Measurements from ENCODE around the gene CCDC40. TPM values are rescaled to one million over a fixed set of nuclear protein-coding genes. Genes with fewer than 3 reads are reported as not detected.

The CCDC40 gene
- total RNA-seq, 2 experiments from 2014 or later: not detected

- POLR2A ChIA-PET: no interaction called here
- Histone ChIP-seq H3K27ac (ENCODE audit: low read depth, low read length, poor library complexity, severe bottlenecking) (no peak overlapping the region), H2AFZ (ENCODE audit: low read length) (no peak overlapping the region), H3K4me2 (ENCODE audit: low read length) (no peak overlapping the region), H3K4me1 (ENCODE audit: insufficient read depth, low read length, poor library complexity, severe bottlenecking) (no peaks in the 10 kb centered on the region), H3K9me2 (ENCODE audit: insufficient read depth, low read length) (no peaks in the 10 kb centered on the region), H3K36me3 (ENCODE audit: insufficient read depth, low read length) (no peaks in the 10 kb centered on the region), H4K20me1 (ENCODE audit: insufficient read depth, low read length) (no peaks in the 10 kb centered on the region), H3K79me2 (ENCODE audit: insufficient read depth, low read depth, low read length) (no peaks in the 10 kb centered on the region), H3K4me3 (ENCODE audit: low read depth, low read length, poor library complexity, severe bottlenecking) (no peak overlapping the region), H3K9me3 (ENCODE audit: low read length) (no peaks in the 10 kb centered on the region)
- no TSS peak for BruUV-seq (replicated peaks)
- CTCF ChIA-PET (ENCODE audit: unreplicated experiment): no interaction called here
- no peak for DNase-seq (ENCODE audit: low spot score)
- TF ChIP-seq CTCF (conservative IDR thresholded peaks at IDR 0.05; ENCODE audit: low read length): no peak
- TF ChIP-seq EZH2phosphoT487 (IDR thresholded peaks at IDR 0.05; ENCODE audit: borderline replicate concordance, low read depth, low read length): no peak
- intact Hi-C loops (cut with micrococcal nuclease; ENCODE audit: unreplicated experiment): no loop called here
Measured at GRCh38 chr17:80050706-80051105, 14.3 kb downstream of the CCDC40 start.

DNA sequence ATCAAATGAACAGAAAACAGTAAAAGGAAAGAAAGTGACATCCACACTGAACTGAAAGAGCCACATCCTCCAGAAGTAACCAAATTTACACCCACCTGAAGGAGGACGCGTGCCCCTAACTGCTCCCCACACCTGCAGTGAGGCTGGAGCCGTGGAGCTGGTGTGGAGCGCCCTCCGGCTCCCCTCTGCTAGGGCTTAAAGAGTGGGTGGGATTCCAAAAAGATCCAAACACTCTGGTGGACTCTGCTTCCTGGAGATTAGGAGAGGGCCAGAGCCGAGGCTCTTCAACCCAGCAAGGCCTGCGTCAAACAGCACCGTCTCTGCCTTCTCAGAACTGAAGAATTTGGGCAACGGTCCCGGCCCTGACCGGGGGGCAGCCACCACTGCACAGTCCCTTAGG lies 15.2 kb downstream of the CCDC40 start:
- no peak for DNase-seq (ENCODE audit: low spot score)
- Histone ChIP-seq H3K4me3 (ENCODE audit: low read depth, low read length, poor library complexity, severe bottlenecking) (no peak overlapping the region), H3K4me2 (ENCODE audit: low read length) (no peak overlapping the region), H3K4me1 (ENCODE audit: insufficient read depth, low read length, poor library complexity, severe bottlenecking) (no peaks in the 10 kb centered on the region), H2AFZ (ENCODE audit: low read length) (no peak overlapping the region), H4K20me1 (ENCODE audit: insufficient read depth, low read length) (no peaks in the 10 kb centered on the region), H3K36me3 (ENCODE audit: insufficient read depth, low read length) (no peaks in the 10 kb centered on the region), H3K9me3 (ENCODE audit: low read length) (no peaks in the 10 kb centered on the region), H3K9me2 (ENCODE audit: insufficient read depth, low read length) (no peaks in the 10 kb centered on the region), H3K27ac (ENCODE audit: low read depth, low read length, poor library complexity, severe bottlenecking) (no peak overlapping the region), H3K79me2 (ENCODE audit: insufficient read depth, low read depth, low read length) (no peaks in the 10 kb centered on the region)
- intact Hi-C loops (cut with micrococcal nuclease; ENCODE audit: unreplicated experiment): no loop called here
- no peak for TF ChIP-seq CTCF (conservative IDR thresholded peaks at IDR 0.05; ENCODE audit: low read length)
- no peak for TF ChIP-seq EZH2phosphoT487 (IDR thresholded peaks at IDR 0.05; ENCODE audit: borderline replicate concordance, low read depth, low read length)
- POLR2A ChIA-PET: no interaction called here
- CTCF ChIA-PET (ENCODE audit: unreplicated experiment): no interaction called here
- BruUV-seq (replicated peaks): no TSS peak

DNA sequence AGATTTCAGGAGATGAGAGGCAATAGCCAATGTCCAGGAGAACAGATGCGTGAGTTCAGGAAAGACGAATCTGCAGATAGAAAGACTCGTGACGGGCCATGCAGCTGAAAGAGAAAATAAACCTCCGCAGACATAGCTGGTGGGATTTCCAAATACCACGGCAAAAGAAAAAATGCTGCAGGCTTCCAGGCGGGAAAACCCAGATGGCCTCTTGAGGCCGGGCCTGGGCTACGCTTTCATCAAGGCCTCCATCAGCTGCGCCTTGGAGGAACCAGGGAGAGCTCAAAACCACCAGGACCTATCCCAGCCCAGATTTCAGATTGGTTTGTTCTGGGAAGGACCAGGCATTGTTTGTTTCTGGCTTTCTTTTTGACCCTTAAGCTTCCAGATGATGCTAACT lies 16.7 kb downstream of the CCDC40 start:
- no TSS peak for BruUV-seq (replicated peaks)
- CTCF ChIA-PET (ENCODE audit: unreplicated experiment): no interaction called here
- no peaks in the 10 kb centered on the region for H3K9me2 ChIP-seq (ENCODE audit: insufficient read depth, low read length)

More for the DNA sequence above, 16.7 kb downstream of the CCDC40 start:
- no peak for TF ChIP-seq CTCF (conservative IDR thresholded peaks at IDR 0.05; ENCODE audit: low read length)
- no peak for TF ChIP-seq EZH2phosphoT487 (IDR thresholded peaks at IDR 0.05; ENCODE audit: borderline replicate concordance, low read depth, low read length)
- Histone ChIP-seq H3K4me3 (ENCODE audit: low read depth, low read length, poor library complexity, severe bottlenecking) (no peak overlapping the region), H4K20me1 (ENCODE audit: insufficient read depth, low read length) (no peaks in the 10 kb centered on the region), H3K79me2 (ENCODE audit: insufficient read depth, low read depth, low read length) (no peaks in the 10 kb centered on the region), H3K9me3 (ENCODE audit: low read length) (no peaks in the 10 kb centered on the region), H3K27ac (ENCODE audit: low read depth, low read length, poor library complexity, severe bottlenecking) (no peak overlapping the region), H3K36me3 (ENCODE audit: insufficient read depth, low read length) (no peaks in the 10 kb centered on the region), H2AFZ (ENCODE audit: low read length) (no peak overlapping the region), H3K4me2 (ENCODE audit: low read length) (no peak overlapping the region), H3K4me1 (ENCODE audit: insufficient read depth, low read length, poor library complexity, severe bottlenecking) (no peaks in the 10 kb centered on the region)
- DNase-seq (ENCODE audit: low spot score): no peak
- intact Hi-C loops (cut with micrococcal nuclease; ENCODE audit: unreplicated experiment): no loop called here
- POLR2A ChIA-PET: no interaction called here
